ENCODE measurements around the gene ATP9B. TPM values are rescaled to one million over a fixed set of nuclear protein-coding genes. Genes with fewer than 3 reads are reported as not detected.

Gene ATP9B
- total RNA-seq, 1 experiment from 2014 or later, result 20.9 TPM

- no peak overlapping the region for H4K8ac ChIP-seq (replicated peaks; ENCODE audit: insufficient read length, low read depth, low read length)
- no peaks in the 10 kb centered on the region for H3K4me1 ChIP-seq (ENCODE audit: insufficient read depth, low read length)
- no peak overlapping the region for H3K23ac ChIP-seq (ENCODE audit: insufficient read length, low read depth, low read length)
- H2BK120ac ChIP-seq (ENCODE audit: low read depth, low read length, poor library complexity, severe bottlenecking), result no peak overlapping the region
- H3K14ac ChIP-seq (ENCODE audit: insufficient read depth, low read length), result no peak overlapping the region
- H4K91ac ChIP-seq (ENCODE audit: insufficient read length, low read depth, low read length), result no peak overlapping the region
- Mint-ChIP-seq H3K9me3 (no peaks in the 10 kb centered on the region), H3K4me3 (no peak overlapping the region), H3K27me3 (ENCODE audit: low read depth) (peaks cover 2% of the 10 kb centered on the region; the same call in 1 of the 2 replicates), H3K27ac (no peak overlapping the region), H3K36me3 (ENCODE audit: insufficient read depth in 1 of 3, low read depth in 3 of 3) (peaks cover 0 to 8% (median 0%) of the 10 kb centered on the region in 3 experiments; a peak in 3 of 7 replicates), H3K4me1 (peaks cover 3 to 4% of the 10 kb centered on the region in 2 experiments; a peak in 2 of 4 replicates)
- H2BK5ac ChIP-seq (ENCODE audit: insufficient read length, low read length), result no peak overlapping the region
- H4K20me1 ChIP-seq (ENCODE audit: control insufficient read depth, insufficient read depth, insufficient read length), result no peaks in the 10 kb centered on the region
- H2BK12ac ChIP-seq (ENCODE audit: insufficient read length, low read depth, low read length), result no peak overlapping the region
- no peaks in the 10 kb centered on the region for H3K79me2 ChIP-seq (ENCODE audit: insufficient read depth, low read length)
- no peaks in the 10 kb centered on the region for H3K23me2 ChIP-seq (ENCODE audit: insufficient read length, low read depth, low read length, poor library complexity, severe bottlenecking)
- no peak overlapping the region for H4K5ac ChIP-seq (ENCODE audit: insufficient read length, low read depth, low read length)
- H3K79me1 ChIP-seq (ENCODE audit: insufficient read depth, low read depth, low read length, poor library complexity, severe bottlenecking), result no peaks in the 10 kb centered on the region
- H2AK5ac ChIP-seq (ENCODE audit: insufficient read length, low read length), result no peak overlapping the region
- H3K4ac ChIP-seq (ENCODE audit: low read depth, low read length), result no peak overlapping the region
- no peaks in the 10 kb centered on the region for H3K27me3 ChIP-seq (ENCODE audit: insufficient read depth, low read length)
- no peak overlapping the region for H3K9ac ChIP-seq (ENCODE audit: extremely low read depth, insufficient read length, low read length)
- H3K56ac ChIP-seq (ENCODE audit: insufficient read length, low read depth, low read length), result no peak overlapping the region
- H3K9me3 ChIP-seq (ENCODE audit: control insufficient read depth, low read depth, low read length), result no peaks in the 10 kb centered on the region
- H2AFZ ChIP-seq (ENCODE audit: low read length), result no peak overlapping the region
- no peak for DNase-seq
- TF ChIP-seq, protein P1, sequence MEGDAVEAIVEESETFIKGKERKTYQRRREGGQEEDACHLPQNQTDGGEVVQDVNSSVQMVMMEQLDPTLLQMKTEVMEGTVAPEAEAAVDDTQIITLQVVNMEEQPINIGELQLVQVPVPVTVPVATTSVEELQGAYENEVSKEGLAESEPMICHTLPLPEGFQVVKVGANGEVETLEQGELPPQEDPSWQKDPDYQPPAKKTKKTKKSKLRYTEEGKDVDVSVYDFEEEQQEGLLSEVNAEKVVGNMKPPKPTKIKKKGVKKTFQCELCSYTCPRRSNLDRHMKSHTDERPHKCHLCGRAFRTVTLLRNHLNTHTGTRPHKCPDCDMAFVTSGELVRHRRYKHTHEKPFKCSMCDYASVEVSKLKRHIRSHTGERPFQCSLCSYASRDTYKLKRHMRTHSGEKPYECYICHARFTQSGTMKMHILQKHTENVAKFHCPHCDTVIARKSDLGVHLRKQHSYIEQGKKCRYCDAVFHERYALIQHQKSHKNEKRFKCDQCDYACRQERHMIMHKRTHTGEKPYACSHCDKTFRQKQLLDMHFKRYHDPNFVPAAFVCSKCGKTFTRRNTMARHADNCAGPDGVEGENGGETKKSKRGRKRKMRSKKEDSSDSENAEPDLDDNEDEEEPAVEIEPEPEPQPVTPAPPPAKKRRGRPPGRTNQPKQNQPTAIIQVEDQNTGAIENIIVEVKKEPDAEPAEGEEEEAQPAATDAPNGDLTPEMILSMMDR (conservative IDR thresholded peaks at IDR 0.05), result no peak
- H3K27ac ChIP-seq (ENCODE audit: insufficient read length, low read depth, low read length), result no peak overlapping the region
- no peak overlapping the region for H2BK15ac ChIP-seq (ENCODE audit: low read depth, low read length)
- no CpG with 5 or more reads among the region's 16 CpGs for WGBS (ENCODE audit: extremely low coverage, insufficient read length, low lambda C conversion rate)
- H3K18ac ChIP-seq (ENCODE audit: insufficient read length, low read depth, low read length), result no peak overlapping the region
- H3K4me2 ChIP-seq (ENCODE audit: insufficient read depth, insufficient read length, low read length), result no peak overlapping the region
- H3T11ph ChIP-seq (ENCODE audit: low read length), result no peak overlapping the region
- no peak overlapping the region for H2BK20ac ChIP-seq (ENCODE audit: low read depth, low read length, poor library complexity, severe bottlenecking)
Observed at GRCh38 chr18:79413426-79413825, 344.2 kb downstream of the ATP9B start.
